ENCODE results near the gene MCOLN1. TPM values are rescaled to one million over a fixed set of nuclear protein-coding genes. Genes with fewer than 3 reads are reported as not detected.

The MCOLN1 gene
- total and polyA plus RNA-seq, 2 donors from 2014 or later = 24.0 to 25.7 TPM

DNA sequence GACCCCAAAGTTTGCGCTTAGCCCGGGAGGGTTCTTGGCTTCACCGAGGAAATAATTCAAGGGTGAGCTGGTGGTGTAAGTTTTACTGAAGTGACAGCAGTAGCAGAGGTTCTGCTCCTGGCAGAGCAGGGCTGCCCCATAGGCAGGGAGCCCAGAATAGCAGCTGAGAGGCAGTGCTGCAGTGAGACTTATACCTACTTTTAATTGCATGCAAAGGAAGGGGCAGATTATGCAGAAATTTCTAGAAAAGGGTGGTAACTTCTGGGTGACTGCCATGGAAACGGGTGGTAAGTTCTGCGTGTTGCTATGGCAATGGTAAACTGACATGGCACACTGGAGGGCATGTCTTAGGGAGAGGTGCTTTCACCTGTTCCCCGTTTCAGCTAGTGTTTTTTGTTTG is 55.7 kb downstream of the MCOLN1 start:
- no peaks in the 10 kb centered on the region for H3K36me3 ChIP-seq (ENCODE audit: control insufficient read depth in 2 of 3, insufficient read depth in 3 of 3, low read length in 3 of 3)
- no peaks in the 10 kb centered on the region for H3K9me3 ChIP-seq (ENCODE audit: control insufficient read depth in 2 of 3, insufficient read depth in 1 of 3, low read length in 3 of 3)
- H3K4me1 ChIP-seq (ENCODE audit: control insufficient read depth in 2 of 3, insufficient read depth in 2 of 3, low read depth in 1 of 3, low read length in 3 of 3) = no peaks in the 10 kb centered on the region
- no peak overlapping the region for H3K27ac ChIP-seq (ENCODE audit: low read depth in 2 of 2, low read length in 2 of 2)
- intact Hi-C loops (cut with DNase I) = no loop called here
- FAIRE-seq (no peak), DNase-seq (no peak)
- TF ChIP-seq, protein P1, sequence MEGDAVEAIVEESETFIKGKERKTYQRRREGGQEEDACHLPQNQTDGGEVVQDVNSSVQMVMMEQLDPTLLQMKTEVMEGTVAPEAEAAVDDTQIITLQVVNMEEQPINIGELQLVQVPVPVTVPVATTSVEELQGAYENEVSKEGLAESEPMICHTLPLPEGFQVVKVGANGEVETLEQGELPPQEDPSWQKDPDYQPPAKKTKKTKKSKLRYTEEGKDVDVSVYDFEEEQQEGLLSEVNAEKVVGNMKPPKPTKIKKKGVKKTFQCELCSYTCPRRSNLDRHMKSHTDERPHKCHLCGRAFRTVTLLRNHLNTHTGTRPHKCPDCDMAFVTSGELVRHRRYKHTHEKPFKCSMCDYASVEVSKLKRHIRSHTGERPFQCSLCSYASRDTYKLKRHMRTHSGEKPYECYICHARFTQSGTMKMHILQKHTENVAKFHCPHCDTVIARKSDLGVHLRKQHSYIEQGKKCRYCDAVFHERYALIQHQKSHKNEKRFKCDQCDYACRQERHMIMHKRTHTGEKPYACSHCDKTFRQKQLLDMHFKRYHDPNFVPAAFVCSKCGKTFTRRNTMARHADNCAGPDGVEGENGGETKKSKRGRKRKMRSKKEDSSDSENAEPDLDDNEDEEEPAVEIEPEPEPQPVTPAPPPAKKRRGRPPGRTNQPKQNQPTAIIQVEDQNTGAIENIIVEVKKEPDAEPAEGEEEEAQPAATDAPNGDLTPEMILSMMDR (IDR thresholded peaks at IDR 0.05; ENCODE audit: borderline replicate concordance, extremely low read depth, insufficient read depth) = no peak
- H3K4me3 ChIP-seq (ENCODE audit: low read length in 3 of 3) = no peak overlapping the region
- no peak overlapping the region for H3K9ac ChIP-seq (ENCODE audit: low read length in 3 of 3)
- no peaks in the 10 kb centered on the region for H3K27me3 ChIP-seq (ENCODE audit: control insufficient read depth, insufficient read depth, low read length)

DNA sequence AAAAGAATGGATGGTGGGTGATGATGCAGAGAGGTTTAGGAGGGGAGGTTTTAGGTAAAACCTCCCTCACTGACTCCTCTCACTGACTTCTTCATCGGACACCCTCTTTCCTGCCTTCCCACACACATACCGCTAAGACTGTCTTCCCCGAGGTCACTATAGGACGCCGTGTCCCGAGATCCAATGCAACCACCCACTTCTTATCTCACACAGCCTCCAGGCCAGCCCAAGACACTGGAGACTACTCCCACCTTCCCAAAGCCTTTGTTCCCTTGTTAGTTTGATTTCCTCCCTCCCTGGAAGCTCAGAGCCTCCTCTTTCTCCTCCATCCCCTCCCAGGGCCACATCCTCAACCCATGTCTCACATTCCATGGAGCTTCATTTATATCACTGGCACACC is 56.8 kb downstream of the MCOLN1 start:
- H3K9me3 ChIP-seq (ENCODE audit: control insufficient read depth in 2 of 3, insufficient read depth in 1 of 3, low read length in 3 of 3) = no peaks in the 10 kb centered on the region
- no peak overlapping the region for H3K9ac ChIP-seq (ENCODE audit: low read length in 3 of 3)
- no peak overlapping the region for H3K4me3 ChIP-seq (ENCODE audit: low read length in 3 of 3)
- no peak overlapping the region for H3K27ac ChIP-seq (ENCODE audit: low read depth in 2 of 2, low read length in 2 of 2)
- DNase-seq = no peak
- no peak for FAIRE-seq
- no peaks in the 10 kb centered on the region for H3K36me3 ChIP-seq (ENCODE audit: control insufficient read depth in 2 of 3, insufficient read depth in 3 of 3, low read length in 3 of 3)
- H3K27me3 ChIP-seq (ENCODE audit: control insufficient read depth, insufficient read depth, low read length) = no peaks in the 10 kb centered on the region
- intact Hi-C loops (cut with DNase I) = no loop called here
- TF ChIP-seq, protein P1 (IDR thresholded peaks at IDR 0.05; ENCODE audit: borderline replicate concordance, extremely low read depth, insufficient read depth) = no peak
- H3K4me1 ChIP-seq (ENCODE audit: control insufficient read depth in 2 of 3, insufficient read depth in 2 of 3, low read depth in 1 of 3, low read length in 3 of 3) = no peaks in the 10 kb centered on the region

DNA sequence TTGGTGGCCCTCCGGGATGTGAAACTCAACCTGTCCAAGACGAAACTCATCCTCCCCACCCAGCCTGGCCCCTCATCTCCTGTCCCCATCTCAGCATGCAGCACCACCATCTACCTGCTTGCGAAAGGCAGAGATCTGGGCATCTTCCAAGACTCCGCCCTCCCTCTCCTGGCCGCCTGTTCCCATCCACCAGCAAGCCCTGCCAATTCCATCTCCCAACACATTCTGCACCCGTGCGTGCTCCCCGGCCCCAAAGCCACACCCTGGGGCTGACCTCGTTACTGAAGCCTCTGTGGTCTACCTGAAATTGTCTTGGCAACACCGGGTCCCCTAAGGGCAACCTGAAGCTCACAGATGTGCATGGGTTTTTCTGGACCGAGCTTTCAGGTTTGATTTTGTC is 60.0 kb downstream of the MCOLN1 start:
- H3K27me3 ChIP-seq (ENCODE audit: control insufficient read depth, insufficient read depth, low read length) = no peaks in the 10 kb centered on the region
- no peak overlapping the region for H3K4me3 ChIP-seq (ENCODE audit: low read length in 3 of 3)
- H3K9me3 ChIP-seq (ENCODE audit: control insufficient read depth in 2 of 3, insufficient read depth in 1 of 3, low read length in 3 of 3) = no peaks in the 10 kb centered on the region
- TF ChIP-seq, protein P1 (IDR thresholded peaks at IDR 0.05; ENCODE audit: borderline replicate concordance, extremely low read depth, insufficient read depth) = no peak
- H3K9ac ChIP-seq (ENCODE audit: low read length in 3 of 3) = no peak overlapping the region
- H3K27ac ChIP-seq (ENCODE audit: low read depth in 2 of 2, low read length in 2 of 2) = no peak overlapping the region
- DNase-seq (no peak), FAIRE-seq (no peak)
- H3K4me1 ChIP-seq (ENCODE audit: control insufficient read depth in 2 of 3, insufficient read depth in 2 of 3, low read depth in 1 of 3, low read length in 3 of 3) = no peaks in the 10 kb centered on the region
- intact Hi-C loops (cut with DNase I) = no loop called here
- H3K36me3 ChIP-seq (ENCODE audit: control insufficient read depth in 2 of 3, insufficient read depth in 3 of 3, low read length in 3 of 3) = no peaks in the 10 kb centered on the region

Other genes with a start within 250 kb of the MCOLN1 start
- 50.4 TPM for gene INSR, start 228.2 kb upstream of the MCOLN1 start, total RNA-seq
- gene INSR, start 228.2 kb upstream of the MCOLN1 start, polyA plus RNA-seq (ENCODE audit: insufficient read depth, low read depth, low replicate concordance) = 15.5 TPM
- gene ARHGEF18, start 173.7 kb upstream of the MCOLN1 start, total RNA-seq = 42.6 TPM
- 18.5 TPM for gene ARHGEF18, start 173.7 kb upstream of the MCOLN1 start, polyA plus RNA-seq (ENCODE audit: insufficient read depth, low read depth, low replicate concordance)
- gene PEX11G, start 33.6 kb upstream of the MCOLN1 start, total RNA-seq = 7.8 TPM
- gene PEX11G, start 33.6 kb upstream of the MCOLN1 start, polyA plus RNA-seq (ENCODE audit: insufficient read depth, low read depth, low replicate concordance) = 20.8 TPM
- 39.1 TPM for gene ZNF358, start 6.5 kb upstream of the MCOLN1 start, total RNA-seq
- gene ZNF358, start 6.5 kb upstream of the MCOLN1 start, polyA plus RNA-seq (ENCODE audit: insufficient read depth, low read depth, low replicate concordance) = 79.1 TPM
- 101 TPM for gene PNPLA6, start 13.1 kb downstream of the MCOLN1 start, total RNA-seq
- 80.9 TPM for gene PNPLA6, start 13.1 kb downstream of the MCOLN1 start, polyA plus RNA-seq (ENCODE audit: insufficient read depth, low read depth, low replicate concordance)
- 18.5 TPM for gene CAMSAP3, start 73.2 kb downstream of the MCOLN1 start, total RNA-seq
- gene CAMSAP3, start 73.2 kb downstream of the MCOLN1 start, polyA plus RNA-seq (ENCODE audit: insufficient read depth, low read depth, low replicate concordance) = 19.3 TPM
- 44.4 TPM for gene XAB2, start 106.9 kb downstream of the MCOLN1 start, total RNA-seq
- 34.2 TPM for gene XAB2, start 106.9 kb downstream of the MCOLN1 start, polyA plus RNA-seq (ENCODE audit: insufficient read depth, low read depth, low replicate concordance)
- gene PET100, start 107.2 kb downstream of the MCOLN1 start, total RNA-seq = 112 TPM
- 181 TPM for gene PET100, start 107.2 kb downstream of the MCOLN1 start, polyA plus RNA-seq (ENCODE audit: insufficient read depth, low read depth, low replicate concordance)
- 6.1 TPM for gene PCP2, start 111.1 kb downstream of the MCOLN1 start, total RNA-seq
- gene PCP2, start 111.1 kb downstream of the MCOLN1 start, polyA plus RNA-seq (ENCODE audit: insufficient read depth, low read depth, low replicate concordance) = 8.9 TPM
- 136 TPM for gene STXBP2, start 114.5 kb downstream of the MCOLN1 start, total RNA-seq
- gene STXBP2, start 114.5 kb downstream of the MCOLN1 start, polyA plus RNA-seq (ENCODE audit: insufficient read depth, low read depth, low replicate concordance) = 74.8 TPM
- gene RETN, start 146.4 kb downstream of the MCOLN1 start, total RNA-seq = 1.1 TPM
- not detected for gene RETN, start 146.4 kb downstream of the MCOLN1 start, polyA plus RNA-seq (ENCODE audit: insufficient read depth, low read depth, low replicate concordance)
- gene MCEMP1, start 154.5 kb downstream of the MCOLN1 start, total RNA-seq = 0.38 TPM
- 0.28 TPM for gene MCEMP1, start 154.5 kb downstream of the MCOLN1 start, polyA plus RNA-seq (ENCODE audit: insufficient read depth, low read depth, low replicate concordance)
- gene TRAPPC5, start 158.2 kb downstream of the MCOLN1 start, total RNA-seq = 82.6 TPM
- 222 TPM for gene TRAPPC5, start 158.2 kb downstream of the MCOLN1 start, polyA plus RNA-seq (ENCODE audit: insufficient read depth, low read depth, low replicate concordance)
- 1.0 TPM for gene FCER2, start 179.5 kb downstream of the MCOLN1 start, total RNA-seq
- not detected for gene FCER2, start 179.5 kb downstream of the MCOLN1 start, polyA plus RNA-seq (ENCODE audit: insufficient read depth, low read depth, low replicate concordance)
- 0.72 TPM for gene CLEC4G, start 209.5 kb downstream of the MCOLN1 start, total RNA-seq
- gene CLEC4G, start 209.5 kb downstream of the MCOLN1 start, polyA plus RNA-seq (ENCODE audit: insufficient read depth, low read depth, low replicate concordance) = 1.1 TPM
- 11.7 TPM for gene CD209, start 224.9 kb downstream of the MCOLN1 start, total RNA-seq
- gene CD209, start 224.9 kb downstream of the MCOLN1 start, polyA plus RNA-seq (ENCODE audit: insufficient read depth, low read depth, low replicate concordance) = 1.2 TPM
- gene CLEC4M, start 240.6 kb downstream of the MCOLN1 start, total RNA-seq = 0.54 TPM
- not detected for gene CLEC4M, start 240.6 kb downstream of the MCOLN1 start, polyA plus RNA-seq (ENCODE audit: insufficient read depth, low read depth, low replicate concordance)